Psoas muscle (tissue), 8 donors: ENCODE measurements around the gene TRABD2A. TPM values are rescaled to one million over a fixed set of nuclear protein-coding genes. Genes with fewer than 3 reads are reported as not detected.

Source experiments
- ATAC-seq, 4 donors: fragments of 200-7000 bp; cut with Tn5 transposase; one replicate each; pipeline ENCODE4 v1.9.1; 2020; ENCODE audit warnings: moderate library complexity in 3 of 4, mild to moderate bottlenecking in 2 of 4
- DNase-seq, 2 donors: peaks; one replicate each; pipeline ENCODE4 v3.0.0-alpha.2; 2020
- H3K27ac ChIP-seq: fragments of 200-600 bp; one replicate; pipeline ENCODE4 v1.8.0; 2022
- H3K27me3 ChIP-seq, 3 donors: fragments of 200-600 bp in 1 of 3; one replicate each; pipeline versions ENCODE4 v1.6.1 to v1.8.0; 2013 to 2022; ENCODE audit warnings: low read length in 2 of 3, mild to moderate bottlenecking in 2 of 3, moderate library complexity in 1 of 3; ENCODE audit not compliant: insufficient read depth in 3 of 3
- H3K36me3 ChIP-seq, 2 donors: fragments of 200-600 bp in 1 of 2; one replicate each; pipeline versions ENCODE4 v1.6.1 to v1.8.0; 2013 to 2022; ENCODE audit warnings: low read depth in 1 of 2, mild to moderate bottlenecking in 1 of 2, moderate library complexity in 1 of 2; ENCODE audit not compliant: insufficient read depth in 1 of 2
- H3K4me1 ChIP-seq: fragments of 200-600 bp; one replicate; pipeline ENCODE4 v1.8.0; 2022
- H3K4me3 ChIP-seq: fragments of 200-600 bp; one replicate; pipeline ENCODE4 v1.8.0; 2022; ENCODE audit warnings: mild to moderate bottlenecking
- H3K9me3 ChIP-seq: fragments of 200-600 bp; one replicate; pipeline ENCODE4 v1.8.0; 2022
- CTCF ChIP-seq: fragments of 200-600 bp; IDR thresholded peaks from one replicate; pipeline ENCODE4 v1.8.0; 2022; ENCODE audit warnings: antibody characterized with exemption
- WGBS, 3 donors: extraction: QIAGEN DNeasy Blood & Tissue Kit; methylation state at CpG; one replicate each; pipeline versions ENCODE4 v1.1.6 to v1.1.7; 2013; 5-methylcytosine and 5-hydroxymethylcytosine counted together
- intact Hi-C, 2 donors: fragments of 100-400 bp; cut with DNase I; formaldehyde crosslinking; loops; one replicate each; pipeline versions ENCODE4 v1.11.0 to v1.14.2; 2022
- polyA plus RNA-seq, 3 donors: library from polyadenylated mRNA; stranded (reverse); fragments of 200-250 nt; gene quantifications; one replicate each; pipeline ENCODE4 v1.2.3, GENCODE V29; 2013
- total RNA-seq, 4 donors: library from RNA; stranded (reverse); fragmentation: NEBNext Ultra II Directional in 2 of 4; extraction: Animal tissue kit (Norgen Biotek cat#: 25700) in 2 of 4; gene quantifications; one replicate each; pipeline versions ENCODE4 v1.2.1 to v1.2.4, GENCODE V29; 2021 to 2023
- donor health status: healthy with polysubstance abuse.
- donor health status: DM: no; HTN: no; CAD: no; lungs with moderate emphysema.
- donor health status: Bipolar disorder and iron deficiency.
- donor health status: healthy.
- donor health status: DM: yes; HTN: yes; CAD: no.
- donor health status: DM: no; HTN: no; CAD: no.
- donor health status: DM: no; HTN: no; CAD: no.
- donor health status: DM: yes; HTN: yes; CAD: no.

The TRABD2A gene
- total and polyA plus RNA-seq, 7 donors = 0.27 to 0.74 (median 0.35) TPM

GRCh38 chr2:84797271-84797670 lies 83.6 kb downstream of the TRABD2A start:
- no peak for DNase-seq
- WGBS, 3 donors = 74 to 86% (median 80%) methylated on average over 3 of the region's 3 CpGs

GRCh38 chr2:84796798-84797197 lies 84.1 kb downstream of the TRABD2A start:
- Histone ChIP-seq H3K27me3 (no peaks in the 10 kb centered on the region), H3K36me3 (no peaks in the 10 kb centered on the region), H3K4me3 (no peak overlapping the region), H3K9me3 (no peaks in the 10 kb centered on the region), H3K27ac (no peak overlapping the region), H3K4me1 (no peaks in the 10 kb centered on the region)
- no peak for ATAC-seq
- DNase-seq = no peak
- intact Hi-C loops = no loop called here
- TF ChIP-seq CTCF = no peak

More at GRCh38 chr2:84797271-84797670, 83.6 kb downstream of the TRABD2A start:
- Histone ChIP-seq H3K4me3 (no peak overlapping the region), H3K27ac (no peak overlapping the region), H3K9me3 (no peaks in the 10 kb centered on the region), H3K27me3 (no peaks in the 10 kb centered on the region), H3K4me1 (no peaks in the 10 kb centered on the region), H3K36me3 (no peaks in the 10 kb centered on the region)
- ATAC-seq = no peak
- intact Hi-C loops = no loop called here
- no peak for TF ChIP-seq CTCF

GRCh38 chr2:84793641-84794040 lies 87.2 kb downstream of the TRABD2A start:
- Histone ChIP-seq H3K4me3 (no peak overlapping the region), H3K36me3 (no peaks in the 10 kb centered on the region), H3K27me3 (no peaks in the 10 kb centered on the region), H3K27ac (no peak overlapping the region), H3K9me3 (no peaks in the 10 kb centered on the region), H3K4me1 (no peaks in the 10 kb centered on the region)
- 85 to 91% (median 87%) methylated on average over 3 to 4 of the region's 4 CpGs for WGBS, 3 donors
- intact Hi-C loops = no loop called here
- ATAC-seq = no peak
- DNase-seq = no peak
- no peak for TF ChIP-seq CTCF

- no peaks in the 10 kb centered on the region for H3K36me3 ChIP-seq
- WGBS, 3 donors = 93 to 97% (median 96%) methylated on average over 6 of the region's 6 CpGs
Measured at GRCh38 chr2:84792856-84793522, 87.9 kb downstream of the TRABD2A start.

More at GRCh38 chr2:84792856-84793522, 87.9 kb downstream of the TRABD2A start:
- H3K4me3 ChIP-seq = no peak overlapping the region
- DNase-seq (no peak), ATAC-seq (no peak)
- no peaks in the 10 kb centered on the region for H3K4me1 ChIP-seq
- no peak for TF ChIP-seq CTCF
- intact Hi-C loops = no loop called here
- no peak overlapping the region for H3K27ac ChIP-seq
- no peaks in the 10 kb centered on the region for H3K27me3 ChIP-seq
- H3K9me3 ChIP-seq = no peaks in the 10 kb centered on the region
